GM19397 (cell line): ENCODE measurements around the gene AQP2.

Experiments
- ATAC-seq: cut with Tn5 transposase; IDR thresholded peaks from one replicate; pipeline ENCODE4 v1.9.1; 2021; ENCODE audit warnings: mild to moderate bottlenecking, moderate library complexity; ENCODE audit not compliant: unreplicated experiment

Gene AQP2

GRCh38 chr12:49954863-49955830, 4.6 kb downstream of the AQP2 start:
- no peak for ATAC-seq

DNA sequence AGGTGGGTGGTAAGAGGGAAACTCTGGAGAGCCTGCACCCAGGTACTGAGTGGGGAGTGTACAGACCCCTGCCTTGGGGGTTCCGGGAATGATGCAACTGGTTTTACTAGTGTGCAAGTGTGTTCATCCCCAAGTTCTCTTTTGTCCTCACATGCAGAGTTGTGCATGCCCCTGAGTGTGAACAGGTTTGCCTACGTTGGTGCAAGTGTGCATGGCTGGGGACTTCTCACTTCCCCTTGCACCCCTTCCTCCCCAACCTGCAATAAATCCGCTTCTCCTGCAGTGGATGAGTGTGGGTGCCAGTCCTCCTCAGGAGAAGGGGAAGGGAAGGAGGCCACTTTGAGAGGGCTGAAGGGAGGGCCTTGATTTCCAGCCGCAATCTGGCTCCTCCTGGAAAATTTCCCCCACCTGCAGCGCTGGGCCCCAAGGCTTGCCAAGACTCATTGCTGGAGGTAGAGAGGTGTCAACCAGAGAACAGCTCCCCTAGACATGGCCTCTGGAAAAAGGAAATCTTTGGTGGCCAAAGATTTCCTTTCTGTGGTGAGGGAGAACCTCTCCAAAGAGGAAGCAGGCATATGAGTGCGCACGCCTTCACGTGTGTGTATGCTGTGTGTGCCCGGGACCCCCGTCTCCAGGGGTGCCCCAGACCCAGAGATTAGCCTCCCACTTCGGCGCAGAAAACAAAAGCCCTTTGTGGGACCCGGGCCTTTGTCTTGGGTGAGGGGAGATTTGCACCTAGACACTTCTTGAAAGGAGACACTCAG, 5.5 kb downstream of the AQP2 start:
- no peak for ATAC-seq

DNA sequence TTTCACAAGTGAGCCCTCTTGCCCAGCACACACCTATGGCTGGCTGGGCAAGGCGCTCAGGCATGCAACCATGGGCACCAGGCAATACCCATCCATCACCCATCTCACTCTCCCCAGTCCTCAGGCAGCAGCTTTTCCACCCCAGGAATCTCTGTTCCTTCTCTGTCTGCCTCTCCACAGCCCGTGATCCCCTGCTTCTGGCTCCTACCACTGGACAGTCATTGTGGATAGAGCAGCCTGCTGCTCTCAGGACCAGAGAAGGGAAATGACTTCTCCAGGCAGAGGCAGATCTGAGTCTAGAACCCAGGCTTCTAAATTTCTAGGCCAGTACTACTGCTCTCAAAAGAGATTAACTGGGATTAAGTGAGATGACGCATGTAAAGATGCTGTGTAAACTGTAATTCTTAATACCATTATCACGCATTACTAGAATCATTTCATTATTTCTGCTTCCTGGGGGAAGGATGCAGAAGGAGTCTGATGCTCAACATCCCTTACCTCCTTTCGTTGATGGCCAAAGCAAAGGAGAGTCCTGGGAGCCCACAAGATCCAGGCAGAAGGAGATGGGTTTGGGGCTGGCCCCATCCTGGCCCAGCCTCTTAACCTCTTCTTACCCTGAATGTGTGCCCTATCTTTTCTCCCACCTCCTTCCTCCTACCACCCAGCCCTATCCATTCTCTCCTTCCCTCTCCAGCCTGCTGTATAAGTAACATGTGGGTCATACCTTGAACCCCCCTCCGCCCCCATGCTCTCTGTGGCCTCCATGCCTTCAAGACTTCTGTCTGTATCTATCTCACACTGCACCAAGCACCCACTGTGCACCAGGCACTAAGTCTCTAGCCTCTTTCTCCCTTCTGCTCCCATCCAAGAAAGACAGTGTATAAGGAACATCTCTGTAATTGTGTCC, 6.4 kb downstream of the AQP2 start:
- no peak for ATAC-seq

DNA sequence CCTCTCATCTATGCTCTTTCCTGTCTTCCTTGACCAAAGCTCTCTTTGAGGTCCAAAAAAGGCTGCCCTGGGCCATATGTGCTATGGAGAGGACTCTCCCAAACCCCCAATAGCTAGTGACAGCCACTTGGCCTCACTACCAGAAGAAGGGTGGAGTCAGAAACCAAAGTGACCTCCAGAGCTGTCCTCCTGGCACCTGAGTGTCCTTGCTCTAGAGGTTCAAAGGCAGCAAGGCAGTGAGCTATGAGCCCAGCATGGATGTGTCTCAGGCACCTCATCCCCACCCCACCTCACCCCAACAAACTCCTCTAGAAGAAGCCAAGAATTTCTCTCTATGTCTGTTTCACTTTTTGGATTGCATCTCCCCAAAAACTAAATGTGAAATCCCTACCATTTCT, 7.0 kb downstream of the AQP2 start:
- no peak for ATAC-seq

- ATAC-seq: no peak
These were observed 9.3 kb downstream of the AQP2 start for GRCh38 chr12:49959685-49960473.

- ATAC-seq: no peak
These were observed 10.1 kb downstream of the AQP2 start for GRCh38 chr12:49960474-49961110.

DNA sequence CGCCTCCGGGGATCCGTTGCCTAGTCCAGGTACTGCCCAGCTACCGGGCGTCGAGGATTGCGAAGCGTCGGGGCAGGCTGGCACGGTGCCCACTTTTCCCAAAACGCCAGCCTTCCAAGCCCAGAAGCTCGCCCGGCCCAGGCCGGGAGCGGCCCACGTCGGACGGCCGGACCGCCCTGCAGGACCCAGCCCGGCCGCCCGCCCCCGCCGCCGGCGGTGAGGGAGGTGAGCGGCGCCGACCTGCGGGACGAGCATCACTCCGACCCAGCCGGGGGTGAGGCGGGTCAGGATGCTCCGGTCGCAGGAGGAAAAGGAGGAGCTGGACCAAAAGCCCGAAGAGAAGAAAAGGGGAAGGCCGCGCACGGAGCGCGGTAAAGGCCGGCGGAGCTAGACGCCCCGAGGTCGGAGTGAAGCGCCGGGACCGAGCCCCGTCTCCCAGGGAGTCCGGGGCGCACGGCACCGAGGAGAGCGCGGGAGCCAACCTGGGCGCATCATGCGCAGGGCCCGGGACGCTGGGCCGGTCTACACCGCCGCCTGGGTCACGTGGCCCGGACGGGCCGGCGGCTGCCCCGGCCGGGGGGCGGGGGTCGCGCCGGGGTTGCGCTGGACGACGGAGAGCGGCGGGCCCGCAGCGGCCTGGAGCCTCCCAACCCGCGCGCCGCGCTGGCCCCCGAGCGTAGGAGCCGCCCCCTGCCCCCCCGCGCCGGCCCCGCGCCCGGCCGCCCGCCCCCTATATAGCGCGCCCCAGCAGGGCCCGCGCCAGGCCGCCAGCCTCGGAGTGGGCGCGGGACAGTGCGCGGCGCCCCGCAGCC, 10.8 kb downstream of the AQP2 start, which contains the start of gene AQP5:
TSS of gene AQP5 (plus strand) at position 762 of the 812 bp plus-strand sequence. CDS start 146 bp downstream, outside the sequence.
- no peak for ATAC-seq

GRCh38 chr12:49961993-49962764, 11.6 kb downstream of the AQP2 start:
- ATAC-seq: no peak

DNA sequence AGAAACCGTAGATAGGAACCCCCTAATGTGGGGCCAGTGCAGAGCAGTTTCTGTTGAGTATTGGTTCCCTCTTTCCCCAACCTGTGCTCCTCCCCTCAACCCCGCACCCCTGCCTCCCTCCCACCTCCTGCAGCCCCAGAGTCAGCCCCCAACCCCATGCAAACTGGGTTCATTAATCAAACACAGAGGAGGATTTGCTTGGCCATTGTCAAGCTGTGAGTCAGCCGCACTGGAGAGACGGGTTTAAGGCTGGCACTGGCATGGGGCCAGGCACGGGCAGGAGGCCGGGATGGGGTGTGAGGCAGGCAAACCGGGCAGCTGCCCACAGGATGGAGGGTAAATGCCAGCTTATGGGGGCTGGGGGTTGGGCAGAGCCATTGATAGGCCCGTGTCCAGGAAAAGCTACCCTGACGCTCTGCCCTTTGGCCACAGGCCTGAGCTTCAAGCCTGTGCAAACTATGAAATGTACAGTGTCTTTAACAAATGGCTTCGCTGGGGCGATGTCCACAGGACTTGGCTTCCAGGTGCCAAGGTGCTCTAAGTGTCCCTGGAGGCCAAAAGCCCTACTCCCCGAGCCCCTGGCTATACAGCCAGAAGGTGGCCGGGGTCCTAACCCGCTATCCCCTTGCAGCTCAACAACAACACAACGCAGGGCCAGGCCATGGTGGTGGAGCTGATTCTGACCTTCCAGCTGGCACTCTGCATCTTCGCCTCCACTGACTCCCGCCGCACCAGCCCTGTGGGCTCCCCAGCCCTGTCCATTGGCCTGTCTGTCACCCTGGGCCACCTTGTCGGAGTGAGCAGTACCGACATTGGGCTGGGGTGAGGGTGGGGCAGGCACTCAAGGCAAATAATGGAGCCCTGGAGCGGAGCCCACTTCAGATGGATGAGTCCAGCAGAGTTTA, 12.6 kb downstream of the AQP2 start:
- ATAC-seq: no peak

- ATAC-seq: no peak
These were observed 13.7 kb downstream of the AQP2 start for GRCh38 chr12:49963976-49964815.

GRCh38 chr12:49964849-49965624, 14.5 kb downstream of the AQP2 start:
- no peak for ATAC-seq

- ATAC-seq: no peak
These were observed 15.3 kb downstream of the AQP2 start for GRCh38 chr12:49965836-49966235.

DNA sequence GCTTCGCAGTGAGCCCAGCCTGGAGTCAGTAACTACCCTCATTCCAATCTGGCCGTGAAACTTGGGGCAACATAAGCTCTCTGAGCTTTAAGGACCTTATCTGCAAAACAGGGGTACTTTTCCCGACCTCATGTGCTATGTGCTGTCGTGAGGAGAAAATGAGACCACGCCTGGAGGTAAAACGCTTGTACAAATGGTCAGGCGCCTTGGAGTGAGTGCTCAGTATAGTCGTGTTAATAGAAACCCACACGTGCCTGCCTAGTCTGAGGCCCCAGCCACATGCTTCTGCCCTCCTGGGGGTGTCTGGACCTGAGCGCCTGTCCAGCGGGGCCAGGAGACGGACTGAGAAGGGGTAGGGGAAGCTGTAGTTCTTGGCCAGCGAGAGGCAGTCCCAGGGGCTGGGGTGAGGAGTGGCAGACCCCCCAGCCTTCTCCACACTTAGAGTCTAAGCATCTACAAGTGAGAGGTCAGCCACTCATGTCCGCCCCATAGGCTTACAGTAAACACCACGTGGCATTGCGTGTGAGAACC, 16.0 kb downstream of the AQP2 start:
- ATAC-seq: no peak

DNA sequence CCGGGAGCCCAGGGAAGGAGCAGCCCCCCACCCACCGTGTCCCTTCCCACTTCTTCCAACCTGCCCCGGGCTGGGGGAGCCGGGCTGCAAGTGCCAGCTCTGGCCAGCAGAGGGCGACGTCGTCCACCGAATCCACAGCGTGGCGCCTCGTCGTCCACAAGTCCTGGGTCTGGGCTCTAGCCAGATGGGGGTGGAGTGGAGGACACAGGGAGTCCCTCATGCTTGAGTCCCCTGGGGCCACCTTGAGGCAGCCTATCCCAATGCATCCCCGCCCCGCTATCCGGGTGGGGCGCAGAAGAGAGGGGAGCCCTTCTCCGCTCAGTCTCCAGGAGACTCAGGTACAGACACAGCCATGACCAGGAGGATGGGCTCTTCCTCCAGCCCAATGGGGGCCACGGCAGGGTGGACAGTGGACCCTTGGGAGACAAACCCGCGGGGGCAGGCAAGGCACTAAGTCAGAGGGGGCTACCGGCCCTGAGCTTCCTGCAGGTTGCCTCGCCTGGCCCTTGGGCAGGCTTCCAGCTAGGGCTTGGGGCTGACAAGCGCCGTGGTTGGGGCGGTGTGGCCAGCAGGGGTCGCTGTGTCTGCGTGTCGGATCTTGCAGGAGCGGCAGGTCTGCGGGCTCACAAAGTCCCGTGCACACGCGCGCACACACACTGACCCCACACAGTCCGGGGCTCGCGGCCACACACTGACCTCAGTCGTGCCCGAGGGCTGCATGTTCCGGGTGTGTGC, 16.7 kb downstream of the AQP2 start:
- ATAC-seq: no peak
